NK-92 (cell line): Measurements from ENCODE around the gene PTPN14.

Experiments used
- DNase-seq: peaks from one replicate; lab custom pipeline; 2025; ENCODE audit not compliant: unreplicated experiment; lab: John Stamatoyannopoulos, UW

PTPN14 gene

DNA sequence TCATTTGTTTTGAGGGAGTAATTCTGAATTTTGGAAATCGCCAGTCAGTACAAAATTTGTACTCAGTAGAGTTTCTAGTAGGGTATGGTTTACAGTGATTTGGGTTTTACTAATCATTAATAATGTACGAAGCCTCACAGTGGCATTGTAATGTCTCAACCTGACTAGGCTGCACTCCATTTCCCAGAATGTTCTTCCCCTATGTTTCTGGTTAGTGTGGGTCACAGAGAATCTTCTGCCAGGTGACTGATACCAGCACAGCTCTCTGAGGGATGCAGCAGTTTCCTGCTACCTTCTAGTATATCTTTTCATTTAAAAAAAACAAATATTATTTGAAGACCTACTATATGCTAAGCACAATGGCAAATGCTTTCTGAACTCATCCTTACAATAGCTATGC, 112.9 kb downstream of the PTPN14 start:
- no peak for DNase-seq

- no peak for DNase-seq
Measured at GRCh38 chr1:214438075-214438474, 113.3 kb downstream of the PTPN14 start.

DNA sequence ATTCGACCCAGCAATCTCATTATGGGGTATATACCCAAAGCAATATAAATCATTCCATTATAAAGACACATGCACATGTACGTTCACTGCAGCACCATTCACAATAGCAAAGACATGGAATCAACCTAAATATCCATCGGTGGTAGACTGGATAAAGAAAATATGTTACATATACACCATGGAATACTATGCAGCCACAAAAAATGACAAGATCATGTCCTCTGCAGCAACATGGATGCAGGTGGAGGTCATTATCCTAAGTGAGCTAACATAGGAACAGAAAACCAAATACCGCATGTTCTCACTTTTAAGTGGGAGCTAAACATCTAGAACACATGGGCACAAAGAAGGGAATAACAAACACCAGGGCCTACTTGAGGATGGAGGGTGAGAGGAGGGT, 115.5 kb downstream of the PTPN14 start:
- no peak for DNase-seq

DNA sequence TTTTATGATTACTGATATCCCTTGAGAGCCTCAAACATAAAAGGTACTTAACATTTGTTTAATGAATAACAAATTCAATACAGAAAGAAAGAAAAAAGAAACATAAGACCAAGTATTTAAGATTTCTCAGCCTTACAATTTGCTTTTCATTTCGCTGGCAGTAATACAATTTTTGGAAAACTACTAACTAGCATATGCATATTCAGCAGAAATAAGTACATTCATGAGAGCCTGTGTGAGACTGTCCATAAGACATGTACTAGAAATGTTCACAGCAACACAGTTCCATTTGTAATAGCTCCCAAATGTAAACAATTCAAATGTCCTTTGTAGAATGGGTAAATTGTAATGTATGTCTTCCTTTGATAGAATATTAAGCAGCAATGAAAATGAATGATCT, 119.2 kb downstream of the PTPN14 start:
- no peak for DNase-seq

DNA sequence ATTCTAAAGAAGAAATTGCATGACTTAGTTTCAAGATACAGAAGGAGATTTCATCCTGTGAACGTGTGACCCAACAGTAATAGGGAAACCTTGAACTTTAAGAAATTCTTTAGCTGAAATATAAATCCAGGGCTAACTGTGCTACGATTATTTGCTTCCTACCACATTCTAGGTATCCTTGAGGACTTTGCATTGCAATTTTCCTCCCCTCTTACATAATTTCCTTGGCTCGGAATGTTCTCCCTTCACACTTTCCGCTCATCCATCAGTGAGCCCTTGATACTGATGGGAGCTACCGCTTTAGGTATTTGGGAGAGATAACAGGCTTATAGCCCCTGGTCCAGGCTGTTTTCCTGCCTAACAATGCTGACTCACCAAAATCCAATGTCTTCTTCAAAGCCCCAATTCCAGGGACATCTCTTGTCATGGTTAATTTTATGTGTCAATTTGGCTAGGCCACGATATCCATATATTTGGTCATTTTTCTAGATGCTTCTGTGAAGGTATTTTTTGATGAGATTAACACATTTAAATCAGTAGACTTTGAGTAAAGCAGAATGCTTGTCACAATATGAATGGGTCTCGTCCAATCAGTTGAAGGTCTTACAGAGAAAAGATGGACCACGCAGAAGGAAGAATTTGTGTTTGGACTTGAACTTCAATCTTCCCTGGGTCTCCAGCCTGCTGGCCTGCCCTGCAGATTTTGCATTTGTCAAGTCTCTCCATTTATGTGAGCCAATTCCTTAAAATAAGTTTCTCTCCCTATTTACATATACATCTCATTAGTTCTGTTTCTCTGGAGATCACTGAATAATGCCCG, 121.2 kb downstream of the PTPN14 start:
- DNase-seq = no peak

- DNase-seq = no peak
Measured at GRCh38 chr1:214427871-214428277, 123.5 kb downstream of the PTPN14 start.

DNA sequence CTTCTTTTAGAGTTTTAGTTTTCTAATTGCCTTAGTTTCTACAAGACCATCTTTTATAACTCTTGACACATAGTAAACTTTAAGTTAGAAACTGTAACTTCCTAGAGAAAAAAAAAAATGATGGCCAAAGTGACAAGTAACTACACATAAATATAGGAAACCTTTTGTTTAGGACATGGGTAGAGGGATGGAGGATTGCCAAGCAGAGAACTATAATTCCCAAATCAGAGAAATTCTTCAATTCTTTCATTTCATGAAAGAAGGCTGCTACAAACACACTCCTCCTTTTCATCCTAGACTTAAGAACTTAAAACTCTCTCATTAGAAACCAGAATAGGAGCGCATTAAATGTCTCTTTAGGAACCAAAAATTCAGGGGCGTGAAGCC, 125.0 kb downstream of the PTPN14 start:
- DNase-seq = no peak

DNA sequence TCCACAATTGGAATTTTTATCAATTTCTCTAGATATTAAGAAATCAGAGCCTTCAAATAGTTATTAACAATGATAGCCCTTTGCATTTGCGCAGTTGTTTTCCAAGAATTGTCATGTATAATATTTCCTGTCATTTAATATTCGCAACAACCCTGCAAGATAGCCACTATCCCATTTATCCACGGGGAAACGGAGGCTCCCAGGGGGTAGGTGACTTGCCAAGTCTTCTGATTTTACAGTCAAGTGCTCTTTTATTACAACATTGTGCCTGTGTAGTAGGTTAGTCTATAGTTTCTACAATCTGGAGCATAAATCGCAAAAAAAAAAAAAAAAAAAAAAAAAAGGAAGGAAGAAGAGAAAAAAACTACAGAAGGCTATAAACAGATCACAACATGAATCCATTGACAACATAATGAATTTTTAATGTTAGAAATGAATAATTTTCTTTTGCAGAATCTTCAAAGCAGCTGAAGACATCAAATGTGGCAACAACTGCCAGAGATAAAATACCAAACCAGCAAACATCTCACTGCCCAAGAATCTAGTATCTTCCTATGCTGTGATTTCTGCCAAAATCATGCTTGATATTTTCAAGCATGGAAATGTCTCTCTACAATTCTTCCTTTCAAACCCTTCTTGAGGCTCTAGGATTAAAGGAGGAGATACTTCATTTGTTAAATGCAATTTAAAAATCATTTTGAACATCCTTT, 125.5 kb downstream of the PTPN14 start:
- no peak for DNase-seq

- DNase-seq = no peak
Measured at GRCh38 chr1:214425101-214425500, 126.3 kb downstream of the PTPN14 start.

DNA sequence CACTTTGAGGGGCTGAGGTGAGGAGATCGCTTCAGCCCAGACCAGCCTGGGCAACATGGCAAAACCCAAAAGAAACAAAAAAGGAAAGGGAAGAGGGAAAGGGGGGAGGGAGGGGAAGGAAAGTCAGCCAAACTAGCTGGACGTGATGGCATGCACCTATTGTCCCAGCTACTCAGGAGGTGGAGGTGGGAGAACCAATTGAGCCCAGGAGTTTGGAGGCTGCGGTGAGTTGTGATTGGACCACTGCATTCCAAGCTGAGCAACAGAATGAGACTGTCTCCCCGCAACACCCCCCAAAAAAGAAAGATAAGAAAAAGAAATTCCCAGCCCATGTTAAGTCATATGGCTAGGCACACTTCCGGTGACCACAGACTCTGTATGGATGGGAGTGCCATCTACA, 128.4 kb downstream of the PTPN14 start:
- no peak for DNase-seq

GRCh38 chr1:214422137-214422671, 129.2 kb downstream of the PTPN14 start:
- no peak for DNase-seq

DNA sequence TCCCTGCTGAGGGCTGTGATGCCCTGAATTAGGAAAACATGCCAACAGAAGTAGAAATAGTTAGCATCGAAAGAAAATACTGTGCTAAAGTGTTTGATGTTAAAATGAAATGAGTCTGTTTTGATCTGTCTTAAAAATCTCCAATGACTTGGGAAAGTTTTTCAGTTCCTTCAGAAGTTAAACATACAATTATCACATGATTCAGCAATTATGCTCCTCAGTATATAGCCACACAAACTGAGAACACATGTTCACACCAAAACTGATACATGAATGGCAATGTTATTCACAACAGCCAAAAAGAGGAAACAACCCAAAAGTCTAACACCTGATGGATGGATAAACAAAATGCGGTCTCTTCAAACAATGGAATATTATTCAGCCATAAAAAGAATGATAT, 130.6 kb downstream of the PTPN14 start:
- DNase-seq = no peak

DNA sequence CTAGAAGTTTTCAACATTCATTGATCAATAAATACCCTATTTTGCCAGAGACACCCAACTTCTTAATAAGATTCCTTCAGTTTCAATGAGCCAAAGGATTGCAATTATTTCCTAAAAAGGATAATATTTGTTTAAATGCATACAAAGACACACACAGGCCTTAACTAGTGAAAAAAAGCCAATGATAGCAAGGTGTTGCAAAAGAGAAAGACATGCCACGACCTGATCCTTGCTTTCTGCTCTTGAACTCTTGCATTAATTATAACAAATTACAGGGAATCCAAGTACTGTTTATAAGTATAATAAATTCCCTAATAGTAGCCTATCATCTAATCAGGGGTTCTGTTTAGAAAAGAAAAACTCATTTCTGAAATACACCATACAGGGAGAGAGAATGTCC, 131.1 kb downstream of the PTPN14 start:
- no peak for DNase-seq

- DNase-seq = no peak
Measured at GRCh38 chr1:214419650-214420049, 131.8 kb downstream of the PTPN14 start.

GRCh38 chr1:214418391-214418790, 133.0 kb downstream of the PTPN14 start:
- no peak for DNase-seq

DNA sequence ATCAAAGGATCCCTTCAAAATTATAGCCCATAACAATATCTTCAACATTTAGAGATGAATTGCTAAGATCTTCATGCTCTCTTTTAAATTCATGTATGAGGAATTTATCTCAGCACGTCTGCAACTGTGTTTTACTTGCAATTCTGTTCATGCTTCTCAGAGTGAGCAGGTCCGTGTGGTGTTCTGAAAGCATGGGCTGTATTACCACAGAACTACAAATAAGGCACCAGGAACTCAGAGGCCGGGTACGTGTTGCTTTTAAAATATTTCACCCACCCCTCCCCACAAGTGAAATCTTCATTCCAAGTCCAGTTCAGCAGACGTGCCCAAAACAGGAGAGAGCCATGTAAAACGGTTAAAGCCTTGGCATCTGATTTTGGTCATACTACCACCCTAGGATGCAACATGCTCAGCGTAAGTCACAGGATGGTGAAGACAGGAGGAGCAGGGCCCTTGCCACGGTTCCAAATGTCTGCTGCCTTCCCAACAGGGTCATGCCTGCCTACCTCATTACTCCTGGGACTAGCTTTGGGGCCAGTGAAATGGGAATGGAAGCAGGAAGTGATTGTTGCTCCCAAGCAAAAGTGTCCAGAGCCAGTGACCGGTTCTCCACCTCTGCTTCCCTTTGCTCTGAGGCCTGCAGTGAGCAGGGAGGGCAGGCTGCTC, 133.7 kb downstream of the PTPN14 start:
- no peak for DNase-seq

- no peak for DNase-seq
Measured at GRCh38 chr1:214416858-214417257, 134.5 kb downstream of the PTPN14 start.

GRCh38 chr1:214416417-214416816, 135.0 kb downstream of the PTPN14 start:
- no peak for DNase-seq

GRCh38 chr1:214415131-214415530, 136.3 kb downstream of the PTPN14 start:
- DNase-seq = no peak

- DNase-seq = no peak
Measured at GRCh38 chr1:214414691-214415090, 136.7 kb downstream of the PTPN14 start.

DNA sequence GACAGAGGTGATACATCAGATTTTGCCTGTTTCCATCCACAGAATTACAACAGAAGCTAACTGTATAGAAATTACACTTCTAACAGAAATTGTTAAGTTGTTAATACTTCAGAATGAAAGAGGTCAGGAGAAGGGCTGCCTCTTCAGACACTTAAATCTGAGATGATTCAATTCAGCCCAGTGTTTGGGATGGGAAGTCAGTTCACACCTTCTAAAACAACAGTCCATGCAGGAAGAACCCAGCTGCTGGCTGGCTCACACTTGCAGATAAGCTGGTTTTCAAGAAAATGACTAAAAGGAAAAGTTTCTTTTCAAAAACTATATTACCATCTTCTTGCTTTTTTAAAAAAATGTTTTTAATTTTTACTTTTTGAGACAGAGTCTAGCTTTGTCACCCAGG, 138.1 kb downstream of the PTPN14 start:
- DNase-seq = no peak
